K562 (cell line): Measurements from ENCODE around the gene TTC23L. TPM values are rescaled to one million over a fixed set of nuclear protein-coding genes. Genes with fewer than 3 reads are reported as not detected.

ENCODE experiments used
- ARID4B ChIP-seq: sonication (generic); formaldehyde crosslinking; IDR thresholded peaks from 2 replicates; pipeline ENCODE4 v1.8.0; 2022; ENCODE audit warnings: mild to moderate bottlenecking, missing genetic modification reagents
- ATF1 ChIP-seq, 2 experiments: fragments of 450-650 bp in 1 of 2; IDR thresholded peaks; 2 replicates each; pipeline ENCODE4 v1.6.1; 2016; ENCODE audit warnings: missing compliant biosample characterization in 1 of 2, missing genetic modification characterization in 1 of 2
- GTF2F1 ChIP-seq: IDR thresholded peaks from 2 replicates; pipeline ENCODE4 v1.6.1; 2011; ENCODE audit warnings: low read depth, low read length, improper control_type of control experiment
- HBP1 ChIP-seq: fragments of 450-650 bp; formaldehyde crosslinking; IDR thresholded peaks from 2 replicates; pipeline ENCODE4 v1.4.0; 2022; ENCODE audit warnings: missing genetic modification characterization
- KAT8 ChIP-seq: fragments of 450-650 bp; IDR thresholded peaks from 2 replicates; pipeline ENCODE4 v1.6.1; 2016; ENCODE audit warnings: low read depth, mild to moderate bottlenecking
- MAFK ChIP-seq: IDR thresholded peaks from 2 replicates; pipeline ENCODE4 v1.6.1; 2011; ENCODE audit warnings: low read length, improper control_type of control experiment
- NFIX ChIP-seq: fragments of 250-450 bp; sonication (Bioruptor Pico); IDR thresholded peaks from 2 replicates; pipeline ENCODE4 v1.4.0; 2020; ENCODE audit warnings: low read depth, mild to moderate bottlenecking, moderate library complexity
- NR2C2 ChIP-seq, 2 experiments: fragments of 200-800 bp in 1 of 2; sonication (Bioruptor generic) in 1 of 2; sonication (generic) in 1 of 2; formaldehyde crosslinking in 1 of 2; IDR thresholded peaks; 2 replicates each; pipeline versions ENCODE4 v1.6.1 to v1.8.0; 2016 to 2022; ENCODE audit warnings: mild to moderate bottlenecking in 1 of 2, missing compliant biosample characterization in 1 of 2, missing genetic modification characterization in 1 of 2, missing genetic modification reagents in 1 of 2
- OTX1 ChIP-seq: fragments of 450-650 bp; formaldehyde crosslinking; IDR thresholded peaks from 2 replicates; pipeline ENCODE4 v1.4.0; 2022; ENCODE audit warnings: mild to moderate bottlenecking
- ZKSCAN1 ChIP-seq: fragments of 150-350 bp; IDR thresholded peaks from 2 replicates; pipeline ENCODE4 v1.6.1; 2016; ENCODE audit warnings: low read depth, low read length
- ZNF124 ChIP-seq: sonication (generic); formaldehyde crosslinking; IDR thresholded peaks from 2 replicates; pipeline ENCODE4 v1.8.1; 2022; ENCODE audit warnings: missing genetic modification reagents
- ZNF184 ChIP-seq: sonication (generic); formaldehyde crosslinking; IDR thresholded peaks from 2 replicates; pipeline ENCODE4 v1.5.0; 2020; ENCODE audit warnings: missing genetic modification reagents
- ZNF398 ChIP-seq: fragments of 250-450 bp; sonication (Bioruptor Pico); IDR thresholded peaks from 2 replicates; pipeline ENCODE4 v1.8.0; 2021; ENCODE audit warnings: moderate library complexity, mild to moderate bottlenecking, inconsistent platforms
- ZNF830 ChIP-seq: fragments of 250-450 bp; sonication (Bioruptor Pico); IDR thresholded peaks from 2 replicates; pipeline ENCODE4 v1.5.0; 2021; ENCODE audit warnings: mild to moderate bottlenecking
- polyA plus RNA-seq, 8 experiments: library from polyadenylated mRNA; depleted of rRNA in 4 of 8; stranded (reverse) in 5 of 8; unstranded in 3 of 8; fragments of >200 nt; fragmentation: Nextera tagmentation in 2 of 8; fragmentation: Illumina TruSeq in 1 of 8; extraction: Ambion mirVana in 2 of 8; extraction: Trizol in 1 of 8; gene quantifications; 2 replicates each; pipeline versions ENCODE4 v1.2.1 to v1.2.3, GENCODE V29; 2011 to 2014; ENCODE audit warnings: inconsistent platforms in 1 of 8, missing spikeins in 1 of 8
- total RNA-seq, 7 experiments: library from RNA; depleted of rRNA in 6 of 7; stranded (reverse); fragments of >200 nt in 6 of 7; fragmentation: Illumina TruSeq in 2 of 7; extraction: Trizol in 2 of 7; gene quantifications; 2 replicates each; pipeline versions ENCODE4 v1.2.1 to v1.2.3, GENCODE V29; 2011 to 2021; ENCODE audit warnings: low replicate concordance in 1 of 7
- TF ChIP-seq, protein P1 (sequence below): sonication (generic); formaldehyde crosslinking; IDR thresholded peaks from 2 replicates; pipeline ENCODE4 v1.8.0; 2023; ENCODE audit warnings: mild to moderate bottlenecking, missing genetic modification reagents

Gene TTC23L
- total and polyA plus RNA-seq, 9 of the 15 experiments (the other 6 are each of a cell fraction or from before 2014, with no cell fraction given), result 0.03 to 0.32 (median 0.14) TPM; not detected in 2

DNA sequence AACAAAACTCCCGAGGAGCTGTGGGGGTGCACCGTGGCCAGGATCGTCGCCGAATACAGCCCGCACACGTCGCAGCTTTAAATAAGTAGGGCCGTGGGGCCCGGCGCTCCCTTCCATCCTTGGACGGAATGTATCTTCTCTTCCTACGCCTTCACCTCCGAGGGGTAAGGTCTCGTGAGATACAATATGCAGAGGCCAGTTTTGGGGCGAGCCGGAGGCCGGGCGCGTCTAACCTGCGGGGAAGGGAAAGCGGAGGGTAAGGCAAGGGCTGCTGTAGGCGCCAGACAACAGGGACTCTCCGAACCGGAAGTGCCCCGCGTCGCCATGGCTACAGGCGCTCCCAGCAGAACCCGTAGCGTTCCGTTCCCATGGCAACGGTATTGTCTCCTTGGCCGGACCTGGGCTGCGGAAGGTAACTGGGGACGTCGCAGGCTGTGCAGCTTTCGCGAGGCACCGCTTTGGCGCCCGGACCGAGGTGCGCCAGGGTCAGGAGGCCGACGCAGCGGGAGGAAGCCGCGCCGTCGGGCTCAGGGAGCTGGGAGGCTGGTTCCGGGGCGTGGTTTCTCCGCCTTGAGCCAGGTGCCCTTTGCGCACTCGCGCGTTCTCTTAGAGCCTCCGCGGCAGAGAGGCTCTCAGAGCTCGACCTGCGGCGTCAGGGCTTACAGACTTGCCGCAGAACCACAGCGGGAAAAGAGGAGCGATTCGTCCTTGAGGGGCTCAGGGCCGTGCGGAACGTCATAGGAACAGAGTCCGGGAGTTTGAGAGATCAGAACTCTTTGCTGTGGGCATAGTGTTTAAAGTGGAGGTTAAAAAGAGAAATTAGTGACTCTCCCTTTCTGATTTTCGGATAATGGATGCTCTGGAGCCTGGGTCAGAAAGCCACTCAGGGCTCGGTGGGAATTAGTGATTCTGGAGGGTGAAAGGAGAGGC, at the start of gene TTC23L (continued):
- TF ChIP-seq MAFK (no peak), ZNF184 (CRISPR knock-in tag) (no peak), ZNF398 (CRISPR knock-in tag) (no peak), ZNF830 (no peak), ZNF124 (CRISPR knock-in tag) (no peak), HBP1 (no peak), KAT8 (no peak), OTX1 (CRISPR knock-in tag) (no peak), NFIX (CRISPR knock-in tag) (no peak), ATF1 (CRISPR knock-in tag; IDR thresholded peaks at IDR 0.05) (no peak), ATF1 (tag; IDR thresholded peaks at IDR 0.05) (peak; percentile 60), GTF2F1 (no peak), ARID4B (CRISPR knock-in tag) (peak; percentile 95), ZKSCAN1 (no peak), NR2C2 (CRISPR knock-in tag; IDR thresholded peaks at IDR 0.05) (peak; percentile 69; the same call in 1 of the 2 replicates), NR2C2 (tag; IDR thresholded peaks at IDR 0.05) (peak; percentile 84)
- TF ChIP-seq, protein P1, sequence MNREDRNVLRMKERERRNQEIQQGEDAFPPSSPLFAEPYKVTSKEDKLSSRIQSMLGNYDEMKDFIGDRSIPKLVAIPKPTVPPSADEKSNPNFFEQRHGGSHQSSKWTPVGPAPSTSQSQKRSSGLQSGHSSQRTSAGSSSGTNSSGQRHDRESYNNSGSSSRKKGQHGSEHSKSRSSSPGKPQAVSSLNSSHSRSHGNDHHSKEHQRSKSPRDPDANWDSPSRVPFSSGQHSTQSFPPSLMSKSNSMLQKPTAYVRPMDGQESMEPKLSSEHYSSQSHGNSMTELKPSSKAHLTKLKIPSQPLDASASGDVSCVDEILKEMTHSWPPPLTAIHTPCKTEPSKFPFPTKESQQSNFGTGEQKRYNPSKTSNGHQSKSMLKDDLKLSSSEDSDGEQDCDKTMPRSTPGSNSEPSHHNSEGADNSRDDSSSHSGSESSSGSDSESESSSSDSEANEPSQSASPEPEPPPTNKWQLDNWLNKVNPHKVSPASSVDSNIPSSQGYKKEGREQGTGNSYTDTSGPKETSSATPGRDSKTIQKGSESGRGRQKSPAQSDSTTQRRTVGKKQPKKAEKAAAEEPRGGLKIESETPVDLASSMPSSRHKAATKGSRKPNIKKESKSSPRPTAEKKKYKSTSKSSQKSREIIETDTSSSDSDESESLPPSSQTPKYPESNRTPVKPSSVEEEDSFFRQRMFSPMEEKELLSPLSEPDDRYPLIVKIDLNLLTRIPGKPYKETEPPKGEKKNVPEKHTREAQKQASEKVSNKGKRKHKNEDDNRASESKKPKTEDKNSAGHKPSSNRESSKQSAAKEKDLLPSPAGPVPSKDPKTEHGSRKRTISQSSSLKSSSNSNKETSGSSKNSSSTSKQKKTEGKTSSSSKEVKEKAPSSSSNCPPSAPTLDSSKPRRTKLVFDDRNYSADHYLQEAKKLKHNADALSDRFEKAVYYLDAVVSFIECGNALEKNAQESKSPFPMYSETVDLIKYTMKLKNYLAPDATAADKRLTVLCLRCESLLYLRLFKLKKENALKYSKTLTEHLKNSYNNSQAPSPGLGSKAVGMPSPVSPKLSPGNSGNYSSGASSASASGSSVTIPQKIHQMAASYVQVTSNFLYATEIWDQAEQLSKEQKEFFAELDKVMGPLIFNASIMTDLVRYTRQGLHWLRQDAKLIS (CRISPR knock-in tag), result 0 out of 2 replicates have a peak, but pooled peaks have one; percentile 73
